Endothelial cell of umbilical vein (primary cell): ENCODE data around the gene ABAT. TPM values are rescaled to one million over a fixed set of nuclear protein-coding genes. Genes with fewer than 3 reads are reported as not detected.
"Not testable (repeated sequence)": the region's sequence is repeated elsewhere in the genome, so short reads cannot be mapped to it uniquely, and the experiment has no call there.

ENCODE experiments used
- BruUV-seq: library from RNA; stranded (reverse); fragments of 400-500 nt; replicated peaks from 2 replicates; lab custom pipeline; 2021; lab: Mats Ljungman, UMichigan
- CTCF ChIA-PET: fragments of 300-600, 350-600 bp; sonication (Branson Sonifier 250); formaldehyde crosslinking; loops from one replicate; lab custom pipeline; 2021; ENCODE audit warnings: antibody characterized with exemption, inconsistent platforms; lab: Charles Lee
- POLR2A ChIA-PET: fragments of 300-600, 350-600 bp; sonication (Branson Sonifier 250); formaldehyde crosslinking; loops from one replicate; lab custom pipeline; 2021; ENCODE audit warnings: antibody characterized with exemption, inconsistent platforms; lab: Charles Lee
- DNase-seq: peaks from one replicate; pipeline ENCODE4 v3.0.0-alpha.2; 2011; ENCODE audit warnings: low read depth, low spot score
- FAIRE-seq: peaks from 2 replicates; lab custom pipeline; 2011; peaks lifted over from hg19 to GRCh38; lab: Jason Lieb, UNC
- H2AFZ ChIP-seq: 2 replicates; pipeline ENCODE4 v1.6.0; 2012; ENCODE audit warnings: low read depth, low read length, control low read depth, inconsistent platforms
- H3K27ac ChIP-seq: 2 replicates; pipeline ENCODE4 v1.5.1; 2011; ENCODE audit warnings: low read depth, mild to moderate bottlenecking, control low read depth, low read length, moderate library complexity; ENCODE audit not compliant: insufficient read depth
- H3K27me3 ChIP-seq, 2 experiments: 2 replicates each; pipeline versions ENCODE4 v1.6.0 to v1.6.1; 2011; ENCODE audit warnings: low read length in 2 of 2, mixed read lengths in 1 of 2; ENCODE audit not compliant: control insufficient read depth in 2 of 2, insufficient read depth in 2 of 2
- H3K36me3 ChIP-seq, 2 experiments: 2 replicates in 1 of 2; 3 replicates in 1 of 2; pipeline ENCODE4 v1.5.1; 2011; ENCODE audit warnings: low read length in 2 of 2, mild to moderate bottlenecking in 1 of 2, moderate library complexity in 1 of 2; ENCODE audit not compliant: control insufficient read depth in 2 of 2, insufficient read depth in 2 of 2; ENCODE audit errors: extremely low read depth in 1 of 2
- H3K4me1 ChIP-seq: 3 replicates; pipeline ENCODE4 v1.5.1; 2011; ENCODE audit warnings: mild to moderate bottlenecking, low read length; ENCODE audit not compliant: control insufficient read depth, insufficient read depth; ENCODE audit errors: extremely low read depth
- H3K4me2 ChIP-seq: 2 replicates; pipeline ENCODE4 v1.6.1; 2011; ENCODE audit warnings: low read length, control low read depth, mixed read lengths; ENCODE audit not compliant: insufficient read depth
- H3K4me3 ChIP-seq, 3 experiments: fragments of 200-600 bp in 1 of 3; sonication (generic), shearing (Covaris generic) in 1 of 3; replicated peaks in 1 of 3; 2 replicates each; pipeline ENCODE4 v1.5.1; 2011 to 2016; ENCODE audit warnings: control low read depth in 3 of 3, low read length in 3 of 3, mild to moderate bottlenecking in 2 of 3, inconsistent platforms in 1 of 3, low read depth in 1 of 3, moderate library complexity in 1 of 3; ENCODE audit not compliant: insufficient read depth in 1 of 3
- H3K79me2 ChIP-seq: 2 replicates; pipeline ENCODE4 v1.6.0; 2012; ENCODE audit warnings: low read length, inconsistent platforms; ENCODE audit not compliant: control insufficient read depth, insufficient read depth
- H3K9ac ChIP-seq: replicated peaks from 2 replicates; pipeline ENCODE3; 2011; ENCODE audit warnings: low read length, control low read depth; ENCODE audit not compliant: insufficient read depth; ENCODE audit errors: extremely low read depth
- H3K9me1 ChIP-seq: replicated peaks from 3 replicates; pipeline ENCODE4 v1.6.0; 2011; ENCODE audit warnings: mild to moderate bottlenecking, low read length; ENCODE audit not compliant: control insufficient read depth, insufficient read depth; ENCODE audit errors: extremely low read depth
- H3K9me3 ChIP-seq: replicated peaks from 2 replicates; pipeline ENCODE4 v1.5.1; 2012; ENCODE audit warnings: low read length, inconsistent platforms; ENCODE audit not compliant: control insufficient read depth, insufficient read depth
- H4K20me1 ChIP-seq: replicated peaks from 2 replicates; pipeline ENCODE3; 2011; ENCODE audit warnings: mild to moderate bottlenecking, low read length; ENCODE audit not compliant: control insufficient read depth, insufficient read depth; ENCODE audit errors: extremely low read depth
- EZH2 ChIP-seq: IDR thresholded peaks from 2 replicates; pipeline ENCODE4 v1.6.1; 2012; ENCODE audit warnings: borderline replicate concordance, low read depth, mild to moderate bottlenecking, moderate library complexity, low read length, inconsistent platforms; ENCODE audit not compliant: severe bottlenecking
- FOS ChIP-seq: IDR thresholded peaks from 2 replicates; pipeline ENCODE4 v1.6.1; 2011; ENCODE audit warnings: mild to moderate bottlenecking, low read length, moderate library complexity, borderline replicate concordance; ENCODE audit not compliant: insufficient read depth
- GATA2 ChIP-seq: IDR thresholded peaks from 2 replicates; pipeline ENCODE4 v1.7.0; 2011; ENCODE audit warnings: low read depth, mild to moderate bottlenecking, moderate library complexity, mixed read lengths, low read length; ENCODE audit not compliant: insufficient read length, insufficient read depth
- dilution Hi-C: fragments of 300-500 bp; cut with MboI; formaldehyde crosslinking; loops from one replicate; pipeline ENCODE4 v1.15.0; 2019; ENCODE audit warnings: low sequenced_read_pairs; ENCODE audit not compliant: extremely low pct_ligation_motif_present
- intact Hi-C: fragments of 100-400 bp; cut with micrococcal nuclease; formaldehyde crosslinking; loops from one replicate; pipeline ENCODE4 v1.10.0; 2022
- polyA plus RNA-seq, 4 experiments: library from polyadenylated mRNA; depleted of rRNA in 3 of 4; stranded (reverse) in 3 of 4; unstranded in 1 of 4; fragments of >200 nt; gene quantifications; 2 replicates each; pipeline versions ENCODE4 v1.2.1 to v1.2.3, GENCODE V29; 2011 to 2012; ENCODE audit warnings: missing spikeins in 1 of 4
- total RNA-seq: library from RNA; stranded (reverse); gene quantifications from 2 replicates; pipeline ENCODE4 v1.2.3, GENCODE V29; 2021

The ABAT gene
- total and polyA plus RNA-seq, 2 donors (not counting 3 experiments of a cell fraction or from before 2014, with no cell fraction given), result 1.3 to 1.4 TPM

DNA sequence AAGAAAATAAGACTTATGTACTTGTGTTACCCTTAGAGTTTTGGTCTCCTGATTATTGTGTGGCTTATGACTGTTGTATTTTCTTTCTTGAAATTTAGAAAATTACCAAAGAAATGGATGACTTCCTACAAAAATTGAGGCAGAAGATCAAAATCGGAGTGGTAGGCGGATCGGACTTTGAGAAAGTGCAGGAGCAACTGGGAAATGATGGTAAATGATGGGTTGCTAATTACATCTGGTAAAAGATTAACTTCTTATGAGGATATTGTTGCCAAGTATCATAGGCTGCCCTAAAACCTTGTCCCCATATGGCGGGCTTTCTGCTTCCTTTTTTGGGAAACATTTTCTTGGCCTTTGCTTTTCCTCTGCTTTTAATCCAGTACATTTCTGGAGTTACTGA is 127.3 kb downstream of the ABAT start:
- POLR2A ChIA-PET, result no interaction called here
- H3K27ac ChIP-seq, result no peak overlapping the region
- no TSS peak for BruUV-seq
- no peaks in the 10 kb centered on the region for H3K9me3 ChIP-seq
- CTCF ChIA-PET, result interaction anchor here (1.3 to 2.7 kb wide), 2 partner anchors 18 to 79 kb away, joined by 3 to 15 read pairs; no protein-coding TSS in a partner anchor
- peaks cover 17 to 24% of the 10 kb centered on the region in 2 experiments for H3K36me3 ChIP-seq
- no peak overlapping the region for H3K9ac ChIP-seq
- TF ChIP-seq FOS (no peak), EZH2 (no peak), GATA2 (no peak)
- no peak overlapping the region for H2AFZ ChIP-seq
- H3K79me2 ChIP-seq, result peaks cover 73% of the 10 kb centered on the region
- no peak overlapping the region for H3K4me2 ChIP-seq
- peaks cover 21% of the 10 kb centered on the region for H3K4me1 ChIP-seq
- no peaks in the 10 kb centered on the region for H3K27me3 ChIP-seq
- no peak overlapping the region for H3K4me3 ChIP-seq
- intact Hi-C loops (no loop called here), dilution Hi-C loops (no loop called here)
- H3K9me1 ChIP-seq, result no peaks in the 10 kb centered on the region
- no peak for DNase-seq
- peaks cover 6% of the 10 kb centered on the region for H4K20me1 ChIP-seq
- FAIRE-seq, result no peak

DNA sequence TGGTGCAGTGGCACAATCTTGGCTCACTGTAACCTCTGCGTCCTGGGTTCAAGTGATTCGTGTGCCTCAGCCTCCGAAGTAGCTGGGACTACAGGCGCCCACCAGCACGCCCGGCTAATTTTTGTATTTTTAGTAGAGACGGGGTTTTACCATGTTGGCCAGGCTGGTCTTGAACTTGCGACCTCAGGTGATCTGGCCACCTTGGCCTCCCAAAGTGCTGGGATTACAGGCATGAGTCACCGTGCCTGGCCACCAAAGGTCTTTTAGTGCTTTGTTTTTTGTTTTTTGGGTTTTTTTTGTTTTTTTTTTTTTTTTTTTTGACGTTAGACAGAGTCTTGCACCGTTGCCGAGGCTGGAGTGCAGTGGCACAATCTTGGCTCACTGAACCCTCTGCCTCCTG is 129.3 kb downstream of the ABAT start:
- FAIRE-seq, CTCF ChIA-PET, H4K20me1 ChIP-seq, POLR2A ChIA-PET, H3K27me3 ChIP-seq, DNase-seq, H3K9me1 ChIP-seq, BruUV-seq, H3K27ac ChIP-seq, H3K4me2 ChIP-seq, dilution Hi-C loops, H3K9ac ChIP-seq, intact Hi-C loops, H3K4me3 ChIP-seq, H3K9me3 ChIP-seq, H2AFZ ChIP-seq: not testable (repeated sequence)
- peaks cover 63% of the 10 kb centered on the region for H3K79me2 ChIP-seq
- H3K36me3 ChIP-seq, result peaks cover 28 to 34% of the 10 kb centered on the region in 2 experiments
- peaks cover 12% of the 10 kb centered on the region for H3K4me1 ChIP-seq
